ENCODE results near the gene IL12RB1. TPM values are rescaled to one million over a fixed set of nuclear protein-coding genes. Genes with fewer than 3 reads are reported as not detected.
A peak's percentile ranks its signal among the peaks of the same experiment; 100 is the strongest.

Gene IL12RB1
- total and polyA plus RNA-seq, 2 of the 13 experiments (the other 11 are each of a cell fraction or from before 2014, with no cell fraction given): 0.03 to 0.04 TPM

DNA sequence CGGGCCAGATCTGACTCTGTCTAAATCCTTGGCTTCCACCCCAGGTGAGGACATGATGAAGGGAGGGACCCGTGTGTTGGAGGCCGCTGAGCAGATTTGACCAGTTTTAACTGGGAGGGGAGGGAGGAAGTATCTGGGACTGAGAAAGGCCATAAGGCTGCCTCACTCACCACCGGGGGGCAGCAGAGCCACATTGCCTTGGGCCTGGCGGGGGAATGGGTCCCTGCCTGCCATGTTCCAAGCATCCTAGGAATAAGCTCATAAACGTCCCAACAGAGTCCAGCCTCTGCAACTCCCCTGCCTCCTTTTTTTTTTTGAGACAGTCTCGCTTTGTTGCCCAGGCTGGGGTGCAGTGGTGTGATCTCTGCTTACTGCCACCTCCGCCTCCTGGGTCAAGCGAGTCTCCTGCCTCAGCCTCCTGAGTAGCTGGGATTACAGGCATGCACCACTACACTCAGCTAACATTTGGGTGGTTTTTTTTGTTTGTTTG, 26.3 kb upstream of the IL12RB1 start (continued):
- TF ChIP-seq WIZ (CRISPR knock-in tag; IDR thresholded peaks at IDR 0.05): no peak
- TF ChIP-seq, protein P1, sequence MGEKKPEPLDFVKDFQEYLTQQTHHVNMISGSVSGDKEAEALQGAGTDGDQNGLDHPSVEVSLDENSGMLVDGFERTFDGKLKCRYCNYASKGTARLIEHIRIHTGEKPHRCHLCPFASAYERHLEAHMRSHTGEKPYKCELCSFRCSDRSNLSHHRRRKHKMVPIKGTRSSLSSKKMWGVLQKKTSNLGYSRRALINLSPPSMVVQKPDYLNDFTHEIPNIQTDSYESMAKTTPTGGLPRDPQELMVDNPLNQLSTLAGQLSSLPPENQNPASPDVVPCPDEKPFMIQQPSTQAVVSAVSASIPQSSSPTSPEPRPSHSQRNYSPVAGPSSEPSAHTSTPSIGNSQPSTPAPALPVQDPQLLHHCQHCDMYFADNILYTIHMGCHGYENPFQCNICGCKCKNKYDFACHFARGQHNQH (CRISPR knock-in tag; IDR thresholded peaks at IDR 0.05): peak; percentile 62; the same call in 1 of the 2 replicates
- TF ChIP-seq SMC3 (IDR thresholded peaks at IDR 0.05; ENCODE audit: low read length): peak; percentile 82
- TF ChIP-seq, protein P2, sequence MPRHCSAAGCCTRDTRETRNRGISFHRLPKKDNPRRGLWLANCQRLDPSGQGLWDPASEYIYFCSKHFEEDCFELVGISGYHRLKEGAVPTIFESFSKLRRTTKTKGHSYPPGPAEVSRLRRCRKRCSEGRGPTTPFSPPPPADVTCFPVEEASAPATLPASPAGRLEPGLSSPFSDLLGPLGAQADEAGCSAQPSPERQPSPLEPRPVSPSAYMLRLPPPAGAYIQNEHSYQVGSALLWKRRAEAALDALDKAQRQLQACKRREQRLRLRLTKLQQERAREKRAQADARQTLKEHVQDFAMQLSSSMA (CRISPR knock-in tag; IDR thresholded peaks at IDR 0.05): 0 out of 2 replicates have a peak, but pooled peaks have one; percentile 46
- peak; percentile 42; the same call in 1 of the 2 replicates for TF ChIP-seq ETV5 (CRISPR knock-in tag; IDR thresholded peaks at IDR 0.05; ENCODE audit: borderline replicate concordance)
- TF ChIP-seq, protein P3, sequence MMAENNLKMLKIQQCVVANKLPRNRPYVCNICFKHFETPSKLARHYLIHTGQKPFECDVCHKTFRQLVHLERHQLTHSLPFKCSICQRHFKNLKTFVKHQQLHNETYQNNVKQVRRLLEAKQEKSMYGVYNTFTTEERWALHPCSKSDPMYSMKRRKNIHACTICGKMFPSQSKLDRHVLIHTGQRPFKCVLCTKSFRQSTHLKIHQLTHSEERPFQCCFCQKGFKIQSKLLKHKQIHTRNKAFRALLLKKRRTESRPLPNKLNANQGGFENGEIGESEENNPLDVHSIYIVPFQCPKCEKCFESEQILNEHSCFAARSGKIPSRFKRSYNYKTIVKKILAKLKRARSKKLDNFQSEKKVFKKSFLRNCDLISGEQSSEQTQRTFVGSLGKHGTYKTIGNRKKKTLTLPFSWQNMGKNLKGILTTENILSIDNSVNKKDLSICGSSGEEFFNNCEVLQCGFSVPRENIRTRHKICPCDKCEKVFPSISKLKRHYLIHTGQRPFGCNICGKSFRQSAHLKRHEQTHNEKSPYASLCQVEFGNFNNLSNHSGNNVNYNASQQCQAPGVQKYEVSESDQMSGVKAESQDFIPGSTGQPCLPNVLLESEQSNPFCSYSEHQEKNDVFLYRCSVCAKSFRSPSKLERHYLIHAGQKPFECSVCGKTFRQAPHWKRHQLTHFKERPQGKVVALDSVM (CRISPR knock-in tag; IDR thresholded peaks at IDR 0.05): peak; percentile 54; the same call in 1 of the 2 replicates
- no peak for TF ChIP-seq LCORL (IDR thresholded peaks at IDR 0.05)
- 0 out of 2 replicates have a peak, but pooled peaks have one; percentile 30 for TF ChIP-seq LCORL (CRISPR knock-in tag; IDR thresholded peaks at IDR 0.05)
- peak; percentile 30; the same call in 1 of the 2 replicates for TF ChIP-seq ZFX (CRISPR knock-in tag; IDR thresholded peaks at IDR 0.05; ENCODE audit: low read depth)
- TF ChIP-seq GABPB1 (CRISPR knock-in tag; IDR thresholded peaks at IDR 0.05): peak; percentile 26; the same call in 1 of the 2 replicates
- TF ChIP-seq FOSL2 (CRISPR knock-in tag; IDR thresholded peaks at IDR 0.05): 0 out of 2 replicates have a peak, but pooled peaks have one; percentile 19
- TF ChIP-seq ZFY (CRISPR knock-in tag; IDR thresholded peaks at IDR 0.05): peak; percentile 29; the same call in 1 of the 2 replicates
- TF ChIP-seq ZNF282 (IDR thresholded peaks at IDR 0.05; ENCODE audit: partially characterized antibody): no peak
- TF ChIP-seq, protein P4, sequence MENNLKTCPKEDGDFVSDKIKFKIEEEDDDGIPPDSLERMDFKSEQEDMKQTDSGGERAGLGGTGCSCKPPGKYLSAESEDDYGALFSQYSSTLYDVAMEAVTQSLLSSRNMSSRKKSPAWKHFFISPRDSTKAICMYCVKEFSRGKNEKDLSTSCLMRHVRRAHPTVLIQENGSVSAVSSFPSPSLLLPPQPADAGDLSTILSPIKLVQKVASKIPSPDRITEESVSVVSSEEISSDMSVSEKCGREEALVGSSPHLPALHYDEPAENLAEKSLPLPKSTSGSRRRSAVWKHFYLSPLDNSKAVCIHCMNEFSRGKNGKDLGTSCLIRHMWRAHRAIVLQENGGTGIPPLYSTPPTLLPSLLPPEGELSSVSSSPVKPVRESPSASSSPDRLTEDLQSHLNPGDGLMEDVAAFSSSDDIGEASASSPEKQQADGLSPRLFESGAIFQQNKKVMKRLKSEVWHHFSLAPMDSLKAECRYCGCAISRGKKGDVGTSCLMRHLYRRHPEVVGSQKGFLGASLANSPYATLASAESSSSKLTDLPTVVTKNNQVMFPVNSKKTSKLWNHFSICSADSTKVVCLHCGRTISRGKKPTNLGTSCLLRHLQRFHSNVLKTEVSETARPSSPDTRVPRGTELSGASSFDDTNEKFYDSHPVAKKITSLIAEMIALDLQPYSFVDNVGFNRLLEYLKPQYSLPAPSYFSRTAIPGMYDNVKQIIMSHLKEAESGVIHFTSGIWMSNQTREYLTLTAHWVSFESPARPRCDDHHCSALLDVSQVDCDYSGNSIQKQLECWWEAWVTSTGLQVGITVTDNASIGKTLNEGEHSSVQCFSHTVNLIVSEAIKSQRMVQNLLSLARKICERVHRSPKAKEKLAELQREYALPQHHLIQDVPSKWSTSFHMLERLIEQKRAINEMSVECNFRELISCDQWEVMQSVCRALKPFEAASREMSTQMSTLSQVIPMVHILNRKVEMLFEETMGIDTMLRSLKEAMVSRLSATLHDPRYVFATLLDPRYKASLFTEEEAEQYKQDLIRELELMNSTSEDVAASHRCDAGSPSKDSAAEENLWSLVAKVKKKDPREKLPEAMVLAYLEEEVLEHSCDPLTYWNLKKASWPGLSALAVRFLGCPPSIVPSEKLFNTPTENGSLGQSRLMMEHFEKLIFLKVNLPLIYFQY (CRISPR knock-in tag; IDR thresholded peaks at IDR 0.05; ENCODE audit: borderline replicate concordance): peak; percentile 75; the same call in 1 of the 2 replicates
- no peak for TF ChIP-seq JARID2 (CRISPR knock-in tag; IDR thresholded peaks at IDR 0.05; ENCODE audit: insufficient replicate concordance)
- TF ChIP-seq ZSCAN22 (CRISPR knock-in tag; IDR thresholded peaks at IDR 0.05): no peak
- TF ChIP-seq, protein P5, sequence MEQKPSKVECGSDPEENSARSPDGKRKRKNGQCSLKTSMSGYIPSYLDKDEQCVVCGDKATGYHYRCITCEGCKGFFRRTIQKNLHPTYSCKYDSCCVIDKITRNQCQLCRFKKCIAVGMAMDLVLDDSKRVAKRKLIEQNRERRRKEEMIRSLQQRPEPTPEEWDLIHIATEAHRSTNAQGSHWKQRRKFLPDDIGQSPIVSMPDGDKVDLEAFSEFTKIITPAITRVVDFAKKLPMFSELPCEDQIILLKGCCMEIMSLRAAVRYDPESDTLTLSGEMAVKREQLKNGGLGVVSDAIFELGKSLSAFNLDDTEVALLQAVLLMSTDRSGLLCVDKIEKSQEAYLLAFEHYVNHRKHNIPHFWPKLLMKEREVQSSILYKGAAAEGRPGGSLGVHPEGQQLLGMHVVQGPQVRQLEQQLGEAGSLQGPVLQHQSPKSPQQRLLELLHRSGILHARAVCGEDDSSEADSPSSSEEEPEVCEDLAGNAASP (CRISPR knock-in tag; IDR thresholded peaks at IDR 0.05; ENCODE audit: borderline replicate concordance): 0 out of 2 replicates have a peak, but pooled peaks have one; percentile 66
- 0 out of 2 replicates have a peak, but pooled peaks have one; percentile 26 for TF ChIP-seq BHLHE40 (IDR thresholded peaks at IDR 0.05; ENCODE audit: low read length)
- 0 out of 2 replicates have a peak, but pooled peaks have one; percentile 25 for TF ChIP-seq SALL2 (CRISPR knock-in tag; IDR thresholded peaks at IDR 0.05)
- peak; percentile 79 for TF ChIP-seq ELF3 (CRISPR knock-in tag; IDR thresholded peaks at IDR 0.05)
- 0 out of 2 replicates have a peak, but pooled peaks have one; percentile 27 for TF ChIP-seq KMT2A (CRISPR knock-in tag; IDR thresholded peaks at IDR 0.05)
